NCI-H510A treated with DMSO at 0.1 percent for 48 hours (cell line): ENCODE data around the gene LCE1E.

Experiments
- DNase-seq: peaks from one replicate; lab custom pipeline; 2025; lab: John Stamatoyannopoulos, UW

Gene LCE1E

GRCh38 chr1:152786077-152786476 is at the start of gene LCE1E:
LCE1E (plus strand) TSS chr1:152786257; CDS start chr1:152787300, 1,043 bp downstream.
- DNase-seq, result no peak

- DNase-seq, result no peak
Observed at GRCh38 chr1:152737997-152738396, 48.1 kb upstream of the LCE1E start.

GRCh38 chr1:152739841-152740240 is 46.2 kb upstream of the LCE1E start:
- DNase-seq, result no peak

GRCh38 chr1:152741656-152742055 is 44.4 kb upstream of the LCE1E start:
- no peak for DNase-seq

- DNase-seq, result no peak
Observed at GRCh38 chr1:152743371-152744145, 42.5 kb upstream of the LCE1E start.

- DNase-seq, result no peak
Observed at GRCh38 chr1:152745289-152745704, 40.8 kb upstream of the LCE1E start.

GRCh38 chr1:152745765-152746444 is 40.2 kb upstream of the LCE1E start:
- DNase-seq, result no peak

- no peak for DNase-seq
Observed at GRCh38 chr1:152747831-152748230, 38.2 kb upstream of the LCE1E start.

- no peak for DNase-seq
Observed at GRCh38 chr1:152752225-152752624, 33.8 kb upstream of the LCE1E start.

- DNase-seq, result no peak
Observed at GRCh38 chr1:152753586-152753985, 32.5 kb upstream of the LCE1E start.

GRCh38 chr1:152756872-152757271 is 29.2 kb upstream of the LCE1E start:
- DNase-seq, result no peak

GRCh38 chr1:152757747-152758146 is 28.3 kb upstream of the LCE1E start, which contains the start of gene KPRP:
KPRP (plus strand) TSS chr1:152758025; CDS start chr1:152759589, 1,564 bp downstream.
- DNase-seq, result no peak

- no peak for DNase-seq
Observed at GRCh38 chr1:152758636-152759035, 27.4 kb upstream of the LCE1E start.

- no peak for DNase-seq
Observed at GRCh38 chr1:152759453-152760173, 26.4 kb upstream of the LCE1E start.

- no peak for DNase-seq
Observed at GRCh38 chr1:152760551-152761190, 25.4 kb upstream of the LCE1E start.

GRCh38 chr1:152761609-152762213 is 24.3 kb upstream of the LCE1E start:
- no peak for DNase-seq

- DNase-seq, result no peak
Observed at GRCh38 chr1:152768847-152769533, 17.1 kb upstream of the LCE1E start.

GRCh38 chr1:152770411-152770810 is 15.6 kb upstream of the LCE1E start:
- no peak for DNase-seq

GRCh38 chr1:152774875-152775274 is 11.2 kb upstream of the LCE1E start, which contains the start of gene LCE1F:
LCE1F (plus strand) TSS chr1:152775140; CDS start chr1:152776372, 1,232 bp downstream.
- DNase-seq, result no peak

GRCh38 chr1:152776361-152776760 is 9.7 kb upstream of the LCE1E start:
- no peak for DNase-seq
